ENCODE measurements around the gene PGAM2. TPM values are rescaled to one million over a fixed set of nuclear protein-coding genes. Genes with fewer than 3 reads are reported as not detected.

PGAM2 gene
- polyA plus RNA-seq, 2 of the 4 experiments (the other 2 are of a cell fraction) = not detected

DNA sequence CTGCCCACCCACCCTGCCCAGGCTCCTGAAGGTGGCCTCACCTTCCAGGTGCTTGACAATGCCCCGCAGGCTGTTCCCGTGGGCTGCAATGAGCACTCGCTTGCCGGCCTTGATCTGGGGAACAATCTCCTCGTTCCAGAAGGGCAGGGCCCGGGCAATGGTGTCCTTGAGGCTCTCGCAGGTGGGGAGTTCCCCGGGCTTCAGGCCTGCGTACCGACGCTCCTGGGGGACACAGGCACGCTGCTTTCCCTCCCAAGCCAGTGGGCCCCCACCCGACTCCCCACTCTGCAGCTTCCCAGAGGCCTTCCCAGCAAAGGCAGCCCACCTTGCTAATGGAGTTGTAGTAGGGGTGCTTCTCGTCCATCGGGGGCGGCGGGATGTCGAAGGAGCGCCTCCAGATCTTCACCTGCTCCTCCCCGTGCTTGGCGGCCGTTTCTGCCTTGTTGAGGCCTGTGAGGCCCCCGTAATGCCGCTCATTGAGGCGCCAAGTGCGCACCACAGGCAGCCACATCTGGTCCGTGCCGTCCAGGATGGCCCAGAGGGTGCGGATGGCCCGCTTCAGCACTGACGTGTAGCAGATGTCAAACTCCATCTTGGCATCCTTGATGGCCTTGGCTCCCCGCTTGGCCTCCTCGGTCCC, 456 bp downstream of the PGAM2 start:
- DNase-seq (ENCODE audit: low read depth in 1 of 2, low spot score in 1 of 2) (no peak), FAIRE-seq (no peak), ATAC-seq (peak in 1 of 2 experiments; percentile 6; a peak in 2 of 6 replicates)
- Histone ChIP-seq H3K4me1 (no peaks in the 10 kb centered on the region), H3K4me2 (no peak overlapping the region), H3K27ac (no peak overlapping the region), H3K9me3 (no peaks in the 10 kb centered on the region), H3K4me3 (no peak overlapping the region)
- 61% methylated on average over 22 of the region's 33 CpGs for WGBS (ENCODE audit: missing lambda C conversion rate)
- CTCF ChIA-PET = interaction anchor here (1.3 kb wide), 1 partner anchor 45 kb away, joined by 4 read pairs; no protein-coding TSS in a partner anchor
- TF ChIP-seq JUN (IDR thresholded peaks at IDR 0.05) = 0 out of 5 replicates have a peak, but pooled peaks of 1 of the 2 experiments have one; percentile 9
- no peak for TF ChIP-seq RARB (CRISPR knock-in tag; IDR thresholded peaks at IDR 0.05)
- 0 out of 2 replicates have a peak, but pooled peaks have one; percentile 39 for TF ChIP-seq POLR2AphosphoS2 (conservative IDR thresholded peaks at IDR 0.05; ENCODE audit: low read length)
- TF ChIP-seq CHD4 (IDR thresholded peaks at IDR 0.05; ENCODE audit: borderline replicate concordance) = no peak
- TF ChIP-seq, protein P1, sequence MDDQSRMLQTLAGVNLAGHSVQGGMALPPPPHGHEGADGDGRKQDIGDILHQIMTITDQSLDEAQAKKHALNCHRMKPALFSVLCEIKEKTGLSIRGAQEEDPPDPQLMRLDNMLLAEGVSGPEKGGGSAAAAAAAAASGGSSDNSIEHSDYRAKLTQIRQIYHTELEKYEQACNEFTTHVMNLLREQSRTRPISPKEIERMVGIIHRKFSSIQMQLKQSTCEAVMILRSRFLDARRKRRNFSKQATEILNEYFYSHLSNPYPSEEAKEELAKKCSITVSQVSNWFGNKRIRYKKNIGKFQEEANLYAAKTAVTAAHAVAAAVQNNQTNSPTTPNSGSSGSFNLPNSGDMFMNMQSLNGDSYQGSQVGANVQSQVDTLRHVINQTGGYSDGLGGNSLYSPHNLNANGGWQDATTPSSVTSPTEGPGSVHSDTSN (IDR thresholded peaks at IDR 0.05) = peak; percentile 12; the same call in 1 of the 2 replicates
- TF ChIP-seq TP53 (CRISPR knock-in tag; IDR thresholded peaks at IDR 0.05) = 0 out of 2 replicates have a peak, but pooled peaks have one; percentile 20
- POLR2A ChIA-PET = interaction anchor here (0.6 to 3.1 kb wide), 3 partner anchors 20 to 63 kb away, joined by 3 to 12 read pairs (median 5); partner anchors contain the start of gene DBNL

DNA sequence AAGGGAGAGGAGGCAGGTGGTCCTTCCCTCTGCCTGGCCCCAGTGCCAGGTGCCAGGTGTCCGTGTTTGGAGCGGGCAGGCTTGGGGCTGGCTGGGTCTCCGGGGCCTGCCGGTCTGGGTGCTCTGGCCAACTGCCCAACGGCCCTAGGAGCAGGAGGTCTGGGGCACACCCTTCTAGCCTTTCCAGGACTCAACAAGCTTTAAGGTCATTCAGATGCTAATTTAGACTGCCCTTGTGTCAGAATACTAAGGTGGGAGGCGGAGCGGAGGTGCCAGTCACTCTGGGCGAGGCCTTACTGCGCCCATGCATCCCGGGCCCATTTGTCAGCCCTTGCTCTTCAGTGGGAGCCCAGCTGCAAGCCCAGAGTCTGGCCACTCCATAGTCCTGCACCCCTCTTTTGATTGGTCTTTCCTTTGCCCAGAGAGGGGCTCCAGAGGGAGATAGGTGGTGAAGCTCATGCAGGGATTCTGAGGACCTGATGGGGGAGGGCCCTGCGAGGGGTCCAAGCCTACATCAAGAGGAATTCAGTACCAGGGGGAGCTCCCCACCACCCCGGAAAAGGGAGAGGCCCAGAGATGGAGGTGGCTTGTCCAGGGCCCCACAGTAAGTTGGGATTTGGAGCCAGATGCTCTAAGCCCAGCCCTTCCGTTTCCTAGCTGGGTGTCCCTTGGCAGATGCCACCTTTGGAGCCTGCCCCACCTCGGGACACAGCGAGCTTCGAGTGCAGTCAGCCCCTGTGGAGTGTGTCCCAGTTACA, 1.3 kb downstream of the PGAM2 start:
- ChIA-PET POLR2A (interaction anchor here (0.6 to 3.1 kb wide), 2 partner anchors 19 to 64 kb away, joined by 3 to 12 read pairs; partner anchors contain the start of gene DBNL), CTCF (interaction anchor here (1.3 to 1.4 kb wide), 2 partner anchors 44 to 133 kb away, joined by 4 to 5 read pairs; no protein-coding TSS in a partner anchor)
- Histone ChIP-seq H3K4me3 (no peak overlapping the region), H3K4me2 (no peak overlapping the region), H3K4me1 (no peaks in the 10 kb centered on the region), H3K9me3 (no peaks in the 10 kb centered on the region), H3K27ac (no peak overlapping the region)
- no peak for DNase-seq (ENCODE audit: low read depth in 1 of 2, low spot score in 1 of 2)
- 71% methylated on average over 12 of the region's 16 CpGs for WGBS (ENCODE audit: missing lambda C conversion rate)
- FAIRE-seq = no peak
- peak; percentile 6 to 10; a peak in 2 of 6 replicates for ATAC-seq
- TF ChIP-seq HEYL (CRISPR knock-in tag; IDR thresholded peaks at IDR 0.05) (no peak), TFCP2L1 (CRISPR knock-in tag; IDR thresholded peaks at IDR 0.05) (no peak), ZSCAN20 (CRISPR knock-in tag; IDR thresholded peaks at IDR 0.05) (no peak), JUN (IDR thresholded peaks at IDR 0.05) (0 out of 5 replicates have a peak, but pooled peaks of 1 of the 2 experiments have one; percentile 19), FOSB (CRISPR knock-in tag; IDR thresholded peaks at IDR 0.05) (no peak), CEBPB (IDR thresholded peaks at IDR 0.05) (no peak)
- TF ChIP-seq, protein P2, sequence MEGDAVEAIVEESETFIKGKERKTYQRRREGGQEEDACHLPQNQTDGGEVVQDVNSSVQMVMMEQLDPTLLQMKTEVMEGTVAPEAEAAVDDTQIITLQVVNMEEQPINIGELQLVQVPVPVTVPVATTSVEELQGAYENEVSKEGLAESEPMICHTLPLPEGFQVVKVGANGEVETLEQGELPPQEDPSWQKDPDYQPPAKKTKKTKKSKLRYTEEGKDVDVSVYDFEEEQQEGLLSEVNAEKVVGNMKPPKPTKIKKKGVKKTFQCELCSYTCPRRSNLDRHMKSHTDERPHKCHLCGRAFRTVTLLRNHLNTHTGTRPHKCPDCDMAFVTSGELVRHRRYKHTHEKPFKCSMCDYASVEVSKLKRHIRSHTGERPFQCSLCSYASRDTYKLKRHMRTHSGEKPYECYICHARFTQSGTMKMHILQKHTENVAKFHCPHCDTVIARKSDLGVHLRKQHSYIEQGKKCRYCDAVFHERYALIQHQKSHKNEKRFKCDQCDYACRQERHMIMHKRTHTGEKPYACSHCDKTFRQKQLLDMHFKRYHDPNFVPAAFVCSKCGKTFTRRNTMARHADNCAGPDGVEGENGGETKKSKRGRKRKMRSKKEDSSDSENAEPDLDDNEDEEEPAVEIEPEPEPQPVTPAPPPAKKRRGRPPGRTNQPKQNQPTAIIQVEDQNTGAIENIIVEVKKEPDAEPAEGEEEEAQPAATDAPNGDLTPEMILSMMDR (IDR thresholded peaks at IDR 0.05) = no peak
- TF ChIP-seq, protein P3, sequence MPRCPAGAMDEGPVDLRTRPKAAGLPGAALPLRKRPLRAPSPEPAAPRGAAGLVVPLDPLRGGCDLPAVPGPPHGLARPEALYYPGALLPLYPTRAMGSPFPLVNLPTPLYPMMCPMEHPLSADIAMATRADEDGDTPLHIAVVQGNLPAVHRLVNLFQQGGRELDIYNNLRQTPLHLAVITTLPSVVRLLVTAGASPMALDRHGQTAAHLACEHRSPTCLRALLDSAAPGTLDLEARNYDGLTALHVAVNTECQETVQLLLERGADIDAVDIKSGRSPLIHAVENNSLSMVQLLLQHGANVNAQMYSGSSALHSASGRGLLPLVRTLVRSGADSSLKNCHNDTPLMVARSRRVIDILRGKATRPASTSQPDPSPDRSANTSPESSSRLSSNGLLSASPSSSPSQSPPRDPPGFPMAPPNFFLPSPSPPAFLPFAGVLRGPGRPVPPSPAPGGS (IDR thresholded peaks at IDR 0.05) = no peak

DNA sequence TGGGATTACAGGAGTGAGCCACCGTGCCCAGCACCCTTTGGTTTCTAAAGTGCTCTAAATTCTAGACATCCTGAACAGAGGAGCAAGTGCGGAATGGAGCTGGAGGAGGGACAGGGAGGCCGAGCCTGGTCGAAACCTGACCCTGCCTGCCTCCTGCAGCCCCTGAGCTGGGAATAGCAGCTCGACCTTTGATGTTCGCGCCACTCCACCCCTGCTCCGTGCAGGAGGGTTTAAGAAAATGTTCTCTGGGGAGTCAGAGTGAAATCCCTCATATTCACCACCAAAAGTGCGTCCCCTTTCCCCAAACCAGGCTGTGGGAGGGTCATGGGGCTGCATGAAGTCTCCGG, 1.8 kb downstream of the PGAM2 start:
- Histone ChIP-seq H3K4me1 (no peaks in the 10 kb centered on the region), H3K9me3 (no peaks in the 10 kb centered on the region), H3K4me2 (no peak overlapping the region), H3K4me3 (no peak overlapping the region), H3K27ac (no peak overlapping the region)
- ATAC-seq (no peak), DNase-seq (ENCODE audit: low read depth in 1 of 2, low spot score in 1 of 2) (no peak), FAIRE-seq (no peak)
- ChIA-PET CTCF (interaction anchor here (1.4 kb wide), 1 partner anchor 133 kb away, joined by 5 read pairs; no protein-coding TSS in a partner anchor), POLR2A (interaction anchor here (3.1 kb wide), 1 partner anchor 19 kb away, joined by 12 read pairs; the partner anchor contains the start of gene DBNL)
- WGBS (ENCODE audit: missing lambda C conversion rate) = 81% methylated on average over 9 of the region's 10 CpGs
- TF ChIP-seq CHD2 (IDR thresholded peaks at IDR 0.05; ENCODE audit: low read length, partially characterized antibody) (no peak), HOXB5 (CRISPR knock-in tag; IDR thresholded peaks at IDR 0.05) (no peak), KDM1A (IDR thresholded peaks at IDR 0.05; ENCODE audit: low read depth) (no peak), EHMT2 (IDR thresholded peaks at IDR 0.05; ENCODE audit: low read depth) (no peak), CBX2 (IDR thresholded peaks at IDR 0.05; ENCODE audit: borderline replicate concordance, low read depth) (no peak), RCOR1 (IDR thresholded peaks at IDR 0.05; ENCODE audit: low read depth, low read length) (no peak), HDAC2 (IDR thresholded peaks at IDR 0.05) (no peak), SMC3 (IDR thresholded peaks at IDR 0.05) (no peak), KDM5A (IDR thresholded peaks at IDR 0.05) (no peak), HOXB13 (CRISPR knock-in tag; IDR thresholded peaks at IDR 0.05; ENCODE audit: low read depth) (no peak), RFX5 (IDR thresholded peaks at IDR 0.05) (no peak), EP300 (IDR thresholded peaks at IDR 0.05) (no peak)
- TF ChIP-seq, protein P4, sequence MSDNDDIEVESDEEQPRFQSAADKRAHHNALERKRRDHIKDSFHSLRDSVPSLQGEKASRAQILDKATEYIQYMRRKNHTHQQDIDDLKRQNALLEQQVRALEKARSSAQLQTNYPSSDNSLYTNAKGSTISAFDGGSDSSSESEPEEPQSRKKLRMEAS (IDR thresholded peaks at IDR 0.05) = no peak
- TF ChIP-seq, protein P5, sequence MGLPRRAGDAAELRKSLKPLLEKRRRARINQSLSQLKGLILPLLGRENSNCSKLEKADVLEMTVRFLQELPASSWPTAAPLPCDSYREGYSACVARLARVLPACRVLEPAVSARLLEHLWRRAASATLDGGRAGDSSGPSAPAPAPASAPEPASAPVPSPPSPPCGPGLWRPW (IDR thresholded peaks at IDR 0.05) = no peak
- TF ChIP-seq, protein P6, sequence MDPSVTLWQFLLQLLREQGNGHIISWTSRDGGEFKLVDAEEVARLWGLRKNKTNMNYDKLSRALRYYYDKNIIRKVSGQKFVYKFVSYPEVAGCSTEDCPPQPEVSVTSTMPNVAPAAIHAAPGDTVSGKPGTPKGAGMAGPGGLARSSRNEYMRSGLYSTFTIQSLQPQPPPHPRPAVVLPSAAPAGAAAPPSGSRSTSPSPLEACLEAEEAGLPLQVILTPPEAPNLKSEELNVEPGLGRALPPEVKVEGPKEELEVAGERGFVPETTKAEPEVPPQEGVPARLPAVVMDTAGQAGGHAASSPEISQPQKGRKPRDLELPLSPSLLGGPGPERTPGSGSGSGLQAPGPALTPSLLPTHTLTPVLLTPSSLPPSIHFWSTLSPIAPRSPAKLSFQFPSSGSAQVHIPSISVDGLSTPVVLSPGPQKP (IDR thresholded peaks at IDR 0.05; ENCODE audit: low read depth, low read length) = no peak
